Measurements from ENCODE around the gene ST8SIA6. TPM values are rescaled to one million over a fixed set of nuclear protein-coding genes. Genes with fewer than 3 reads are reported as not detected.

ST8SIA6 gene
- total RNA-seq, 1 experiment from 2014 or later: 0.14 TPM

DNA sequence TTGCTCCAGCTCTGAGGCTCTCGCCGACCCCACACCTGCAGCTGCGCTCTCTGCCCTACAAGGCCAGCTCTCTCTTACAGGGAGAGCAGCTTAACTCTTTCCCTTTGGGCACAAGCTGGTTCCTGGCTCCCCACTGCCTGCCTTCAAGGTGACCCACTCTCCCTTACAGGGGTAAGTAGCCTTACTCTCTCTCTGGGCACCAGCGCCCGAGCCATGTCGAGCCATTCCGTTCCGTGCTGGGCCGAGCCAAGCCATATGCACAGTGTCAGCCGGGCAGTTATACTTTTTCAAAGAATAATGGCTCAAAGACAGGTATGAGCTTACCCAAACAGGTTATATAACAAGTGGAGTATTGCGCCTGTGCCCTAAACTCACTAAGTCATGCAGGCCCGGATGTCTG lies 181.7 kb downstream of the ST8SIA6 start:
- no TSS peak for BruUV-seq (replicated peaks)
- no peak for DNase-seq
- Mint-ChIP-seq H3K27ac (ENCODE audit: unreplicated experiment) (no peak overlapping the region), H3K27me3 (ENCODE audit: unreplicated experiment) (peaks cover 4% of the 10 kb centered on the region), H3K9me3 (ENCODE audit: low read depth, unreplicated experiment) (peaks cover 2% of the 10 kb centered on the region), H3K4me1 (ENCODE audit: low read depth, unreplicated experiment) (no peaks in the 10 kb centered on the region), H3K4me3 (ENCODE audit: low read depth, unreplicated experiment) (no peak overlapping the region), H3K36me3 (ENCODE audit: insufficient read depth, unreplicated experiment) (peaks cover 4% of the 10 kb centered on the region)
- intact Hi-C loops (cut with micrococcal nuclease; ENCODE audit: unreplicated experiment): loop anchor here (5.0 kb wide), 1 partner anchor 1370 kb away; no protein-coding TSS in a partner anchor
- CTCF ChIA-PET: no interaction called here
- TF ChIP-seq, protein P1, sequence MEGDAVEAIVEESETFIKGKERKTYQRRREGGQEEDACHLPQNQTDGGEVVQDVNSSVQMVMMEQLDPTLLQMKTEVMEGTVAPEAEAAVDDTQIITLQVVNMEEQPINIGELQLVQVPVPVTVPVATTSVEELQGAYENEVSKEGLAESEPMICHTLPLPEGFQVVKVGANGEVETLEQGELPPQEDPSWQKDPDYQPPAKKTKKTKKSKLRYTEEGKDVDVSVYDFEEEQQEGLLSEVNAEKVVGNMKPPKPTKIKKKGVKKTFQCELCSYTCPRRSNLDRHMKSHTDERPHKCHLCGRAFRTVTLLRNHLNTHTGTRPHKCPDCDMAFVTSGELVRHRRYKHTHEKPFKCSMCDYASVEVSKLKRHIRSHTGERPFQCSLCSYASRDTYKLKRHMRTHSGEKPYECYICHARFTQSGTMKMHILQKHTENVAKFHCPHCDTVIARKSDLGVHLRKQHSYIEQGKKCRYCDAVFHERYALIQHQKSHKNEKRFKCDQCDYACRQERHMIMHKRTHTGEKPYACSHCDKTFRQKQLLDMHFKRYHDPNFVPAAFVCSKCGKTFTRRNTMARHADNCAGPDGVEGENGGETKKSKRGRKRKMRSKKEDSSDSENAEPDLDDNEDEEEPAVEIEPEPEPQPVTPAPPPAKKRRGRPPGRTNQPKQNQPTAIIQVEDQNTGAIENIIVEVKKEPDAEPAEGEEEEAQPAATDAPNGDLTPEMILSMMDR (IDR thresholded peaks at IDR 0.05; ENCODE audit: unreplicated experiment): no peak

Other genes starting within 250 kb of the ST8SIA6 start
- 318 and 486 TPM in 2 replicates for gene VIM, start 226.4 kb downstream of the ST8SIA6 start, total RNA-seq (2022)
- gene HACD1, start 162.8 kb upstream of the ST8SIA6 start, total RNA-seq (2022): 13.2 and 17.3 TPM in 2 replicates
- gene STAM, start 189.6 kb upstream of the ST8SIA6 start, total RNA-seq (2022): 16.6 and 17.0 TPM in 2 replicates